Ammon's horn (tissue), 1 donor: ENCODE results near the gene COL6A2.
"Not testable (repeated sequence)": the region's sequence is repeated elsewhere in the genome, so short reads cannot be mapped to it uniquely, and the experiment has no call there.

ENCODE experiments used
- DNase-seq: peaks from one replicate; pipeline ENCODE4 v3.0.0-alpha.2; 2016; ENCODE audit warnings: low spot score

COL6A2 gene

DNA sequence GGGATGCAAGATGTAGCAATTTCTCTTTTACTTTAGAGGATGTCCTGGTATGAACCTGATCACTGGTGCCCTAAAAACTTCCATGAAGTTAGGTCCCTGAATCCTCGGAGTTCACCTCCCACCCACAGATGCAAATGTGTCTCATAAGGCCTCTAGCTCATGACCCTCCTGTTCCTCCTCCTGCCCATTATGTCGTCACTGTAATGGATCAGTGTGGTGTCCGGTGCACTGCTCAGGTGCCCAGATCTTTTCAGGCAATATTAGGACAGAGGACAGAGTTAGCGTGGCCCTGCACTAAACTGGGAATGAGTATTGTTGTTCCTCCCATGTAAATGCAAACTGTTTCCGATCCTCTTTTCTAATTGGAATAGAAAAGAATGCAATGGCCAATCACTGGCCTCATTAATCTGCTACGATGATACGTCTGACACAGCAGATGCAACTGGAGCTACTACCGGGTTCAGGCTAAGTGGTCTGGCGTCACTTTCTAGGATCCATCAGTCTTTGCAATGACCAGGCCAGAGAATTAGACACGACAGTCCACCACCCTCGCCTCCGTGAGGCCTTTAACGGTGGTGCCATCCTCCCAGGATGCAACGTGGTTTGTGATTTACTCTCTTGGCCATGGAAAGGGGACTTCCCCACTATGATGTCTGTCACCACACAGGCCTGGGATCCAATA is 3.4 kb upstream of the COL6A2 start:
- no peak for DNase-seq

DNA sequence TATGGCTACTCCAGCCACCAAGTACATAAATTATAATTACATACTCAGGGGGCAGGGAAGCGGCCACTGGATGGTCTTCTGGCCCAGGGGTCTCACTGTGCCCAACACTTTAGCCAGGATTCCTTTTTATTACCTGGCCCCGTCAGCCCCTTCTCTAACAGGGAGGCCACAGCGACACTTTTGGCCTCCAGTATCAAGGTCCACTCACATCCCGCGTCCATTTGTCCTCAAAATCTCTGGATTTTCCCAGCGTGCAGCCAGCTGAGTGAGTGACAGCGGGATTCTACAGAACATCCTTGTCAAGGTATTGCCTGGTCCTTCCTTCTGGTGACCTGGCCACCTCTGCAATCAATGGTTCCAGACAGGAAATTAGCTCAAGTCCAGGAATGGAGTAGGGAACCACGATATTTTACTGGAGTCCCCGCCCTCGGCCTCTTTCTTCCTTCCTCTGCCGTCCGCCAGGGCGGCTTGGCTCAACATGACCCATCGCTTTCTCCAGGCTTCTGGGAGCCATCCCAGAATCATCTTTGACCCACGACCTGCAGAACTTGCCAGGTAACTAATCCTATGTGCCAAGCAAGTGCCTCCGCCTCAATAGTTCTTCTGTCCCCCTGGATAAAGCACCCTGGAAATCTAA is 2.7 kb upstream of the COL6A2 start:
- no peak for DNase-seq

DNA sequence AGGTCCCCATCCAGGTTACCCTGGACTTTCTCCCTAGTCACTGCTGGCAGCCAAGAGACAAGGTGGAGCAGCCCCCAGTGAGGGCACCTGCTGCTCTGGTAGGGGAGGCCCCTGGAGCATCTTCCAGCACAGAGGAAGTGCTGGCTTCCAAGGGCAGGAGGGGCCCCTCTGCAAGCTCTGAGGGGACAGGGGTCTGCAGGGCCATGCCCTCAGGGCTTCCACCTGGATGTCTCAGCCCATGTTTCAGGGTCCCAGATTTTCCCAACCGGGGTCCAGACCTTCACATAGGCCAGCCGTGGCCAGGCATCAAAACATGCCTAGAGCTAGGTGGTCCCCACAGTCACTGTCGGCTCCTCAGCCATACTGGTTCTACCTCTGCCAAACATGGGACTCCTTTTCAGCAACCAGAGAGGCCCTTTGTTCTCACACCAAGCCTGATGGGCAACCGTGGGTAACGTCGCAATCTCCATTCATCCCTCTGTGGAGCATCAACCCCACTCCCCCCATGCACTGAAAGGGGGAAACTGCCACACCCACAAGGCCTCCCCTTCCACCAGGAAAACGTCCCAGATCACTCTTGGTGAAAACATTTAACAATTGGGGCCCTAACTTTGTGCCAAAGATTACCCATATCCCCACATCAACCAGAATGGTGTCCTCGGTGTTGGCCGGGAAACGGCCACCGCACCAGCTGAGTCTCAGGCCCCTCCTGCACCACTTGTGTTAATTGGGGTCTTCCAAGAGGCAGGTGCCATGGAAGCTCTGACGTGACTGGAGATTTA is 1.9 kb upstream of the COL6A2 start:
- no peak for DNase-seq

DNA sequence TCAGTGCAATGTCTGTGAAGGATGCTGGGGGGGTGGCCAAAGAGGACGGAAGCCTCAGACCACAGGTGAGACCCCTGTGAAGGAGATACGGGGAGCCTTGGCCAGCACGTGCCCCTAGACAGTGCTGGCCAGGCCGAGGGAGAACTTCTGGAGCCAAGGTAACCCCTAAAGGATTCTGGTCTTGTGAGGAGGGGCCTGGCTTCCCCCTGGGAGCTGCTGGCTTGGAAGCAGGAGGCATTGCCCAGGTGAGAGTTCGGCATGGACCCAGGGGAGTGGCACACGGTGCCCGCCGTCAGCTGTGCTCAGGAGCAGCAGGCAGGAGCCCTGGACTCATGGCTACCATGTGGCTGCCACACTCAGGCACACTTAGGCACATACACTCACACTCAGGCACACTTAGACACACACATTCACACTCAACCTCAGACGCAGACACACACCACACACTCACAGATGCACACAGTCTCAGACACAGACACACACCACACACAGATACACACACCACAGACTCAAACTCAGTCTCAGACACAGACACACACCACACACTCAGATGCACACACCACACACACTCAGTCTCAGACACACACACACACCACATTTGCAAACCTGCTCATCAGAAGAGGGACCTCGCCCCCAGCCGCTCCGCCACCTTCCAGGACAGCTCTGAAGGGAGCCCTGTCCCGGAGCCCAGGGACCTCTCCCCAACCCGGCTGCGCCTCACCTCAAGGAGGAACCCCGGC is 1.1 kb upstream of the COL6A2 start:
- no peak for DNase-seq

DNA sequence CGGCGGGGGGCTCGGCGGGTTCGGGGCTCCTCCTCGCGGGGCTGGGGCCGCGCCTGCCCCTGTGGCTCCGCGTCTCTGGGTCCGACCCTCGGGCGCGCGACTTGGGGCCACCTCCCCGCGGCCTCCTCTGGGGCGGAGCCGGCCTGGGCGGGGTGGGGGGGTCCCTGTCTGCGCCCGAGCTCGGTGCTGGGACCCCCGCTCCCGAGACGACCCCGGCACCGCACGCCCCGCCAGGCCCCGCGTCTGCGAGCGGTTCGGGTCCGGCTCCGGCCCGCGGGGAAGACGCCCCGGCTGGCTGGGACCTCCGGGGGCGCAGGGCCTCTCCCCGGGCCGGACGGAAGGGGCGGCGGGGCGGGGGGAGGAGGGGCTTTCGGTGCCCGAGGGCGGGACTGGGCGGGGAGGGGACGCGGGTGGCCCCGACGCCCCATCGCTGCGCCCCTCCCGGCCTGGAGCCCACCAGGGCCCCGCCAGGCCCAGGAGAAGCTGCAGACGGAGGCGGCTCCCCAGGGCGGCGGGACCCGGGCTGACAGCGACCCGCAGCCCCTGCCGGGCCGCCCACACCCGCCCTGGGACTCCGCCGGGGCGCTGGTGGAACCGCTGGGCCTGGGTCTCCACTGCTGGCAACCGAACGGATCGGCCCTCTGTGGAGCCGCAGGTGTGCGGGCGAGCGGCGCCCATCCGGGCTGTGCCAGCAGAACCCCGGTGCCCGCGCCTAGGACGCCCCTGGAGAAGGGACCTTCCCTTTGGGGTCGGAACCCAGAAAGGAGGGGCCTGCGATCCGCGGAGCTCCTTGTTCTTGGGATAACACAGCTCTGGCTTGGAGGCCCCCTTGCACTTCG is 610 bp downstream of the COL6A2 start:
- no peak for DNase-seq

DNA sequence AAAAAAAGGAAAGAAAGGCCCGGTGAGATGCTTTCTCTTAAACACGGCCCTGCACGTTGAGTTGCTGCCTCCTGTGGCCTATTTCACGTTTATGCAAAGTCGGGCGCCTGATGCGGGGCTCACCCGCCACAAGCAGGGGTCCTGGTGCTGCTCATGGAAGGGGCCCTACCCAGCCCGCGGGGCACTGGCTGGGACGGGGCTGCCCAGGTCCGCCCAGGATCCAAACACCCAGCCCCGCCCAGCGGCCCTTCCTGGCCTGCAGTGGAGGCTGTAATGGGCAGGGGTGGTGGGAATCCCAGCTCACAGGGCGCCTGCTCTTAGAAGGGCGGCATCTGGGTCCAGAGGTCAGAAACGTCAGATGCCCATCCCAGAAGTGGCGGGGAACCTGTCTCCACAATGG is 1.6 kb downstream of the COL6A2 start:
- DNase-seq = no peak

DNA sequence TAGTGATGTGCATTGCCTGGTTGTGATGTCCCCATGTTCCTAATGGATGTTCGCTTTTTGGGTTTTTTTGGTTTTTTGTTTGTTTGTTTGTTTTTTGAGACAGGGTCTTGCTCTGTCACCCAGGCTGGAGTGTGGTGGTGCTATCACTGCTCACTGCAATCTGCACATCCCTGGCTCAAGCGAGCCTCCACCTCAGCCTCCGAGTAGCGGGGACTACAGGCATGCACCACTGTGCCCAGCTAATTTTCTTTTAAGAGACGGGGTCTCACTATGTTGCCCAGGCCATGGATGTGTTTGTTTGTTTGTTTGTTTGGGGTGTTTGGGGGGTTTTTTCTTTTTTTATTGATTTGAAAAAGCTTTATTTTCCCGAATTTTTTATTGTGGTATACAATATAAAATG is 2.1 kb downstream of the COL6A2 start:
- DNase-seq = no peak

DNA sequence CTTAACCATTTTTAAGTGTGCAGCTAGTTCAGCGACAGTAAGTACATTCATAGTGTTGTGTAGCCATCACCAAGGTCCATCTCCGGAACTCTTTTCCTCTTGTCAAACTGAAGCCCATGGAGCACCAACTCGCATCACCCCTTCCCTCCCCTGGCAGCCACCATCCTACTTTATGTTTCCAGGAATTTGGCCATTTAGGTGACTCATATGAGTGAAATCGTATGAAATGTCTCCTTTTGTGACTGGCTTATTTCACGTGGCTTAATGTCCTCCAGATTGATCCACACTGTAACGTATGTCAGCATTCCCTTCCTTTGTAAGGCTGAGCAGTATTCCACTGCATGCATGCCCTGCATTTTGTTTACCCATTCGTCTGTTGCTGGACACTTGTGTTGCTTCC is 2.5 kb downstream of the COL6A2 start:
- DNase-seq = no peak

DNA sequence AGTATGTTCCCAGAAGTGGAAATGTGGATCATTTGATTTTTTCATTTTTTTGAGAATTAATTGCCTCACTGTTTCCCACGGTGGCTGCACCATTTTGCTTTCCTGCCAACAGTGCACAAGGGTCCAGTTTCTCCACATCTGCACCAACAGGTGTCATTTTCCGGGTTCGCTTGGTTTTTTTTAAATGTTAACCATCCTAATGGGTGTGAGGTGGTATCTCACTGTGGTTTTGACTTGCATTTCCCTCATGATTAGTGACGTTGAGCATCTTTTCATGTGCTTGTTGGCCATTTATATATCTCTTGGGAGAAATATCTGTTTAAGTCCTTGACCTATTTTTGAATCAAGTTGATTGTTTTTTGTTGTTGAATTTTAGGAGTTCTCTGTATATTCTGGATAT is 3.0 kb downstream of the COL6A2 start:
- no peak for DNase-seq

DNA sequence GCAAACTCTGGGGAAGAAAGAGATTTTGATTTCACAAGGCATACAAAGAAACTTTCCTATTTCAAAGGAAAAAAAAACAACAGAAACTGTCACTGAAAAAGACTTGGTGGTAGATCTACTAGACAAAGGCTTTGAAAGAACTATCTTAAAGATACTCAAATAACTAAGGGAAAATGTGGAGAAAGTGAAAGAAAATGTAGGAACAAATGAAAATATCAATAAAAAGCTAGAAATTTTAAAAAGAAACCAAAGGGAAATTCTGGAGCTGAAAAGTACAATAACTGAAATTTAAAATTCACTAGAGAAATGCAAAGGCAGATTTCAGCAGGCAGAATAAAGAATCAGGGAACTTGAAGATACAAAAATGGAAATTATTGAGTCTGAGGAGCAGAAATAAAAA is 6.2 kb downstream of the COL6A2 start:
- DNase-seq = no peak

DNA sequence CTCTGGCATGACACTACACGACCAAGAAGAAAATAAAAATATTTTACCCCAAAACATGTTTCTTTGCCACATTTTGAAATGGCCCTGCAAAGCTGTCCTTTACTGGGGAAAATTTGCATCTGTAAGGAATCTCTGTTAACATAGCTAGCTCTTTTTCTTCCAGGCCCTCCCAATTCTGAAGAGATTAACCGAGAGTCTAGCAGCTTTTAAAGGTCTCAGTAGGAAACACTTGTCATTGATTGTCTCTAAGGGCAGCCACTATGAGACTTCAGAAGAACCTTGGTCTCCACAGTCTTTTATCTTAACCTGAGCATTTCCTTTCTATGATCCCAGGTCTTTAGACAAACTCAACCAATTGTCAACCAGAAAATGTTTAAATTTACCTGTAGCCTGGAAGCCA is 9.5 kb downstream of the COL6A2 start:
- DNase-seq = not testable (repeated sequence)

DNA sequence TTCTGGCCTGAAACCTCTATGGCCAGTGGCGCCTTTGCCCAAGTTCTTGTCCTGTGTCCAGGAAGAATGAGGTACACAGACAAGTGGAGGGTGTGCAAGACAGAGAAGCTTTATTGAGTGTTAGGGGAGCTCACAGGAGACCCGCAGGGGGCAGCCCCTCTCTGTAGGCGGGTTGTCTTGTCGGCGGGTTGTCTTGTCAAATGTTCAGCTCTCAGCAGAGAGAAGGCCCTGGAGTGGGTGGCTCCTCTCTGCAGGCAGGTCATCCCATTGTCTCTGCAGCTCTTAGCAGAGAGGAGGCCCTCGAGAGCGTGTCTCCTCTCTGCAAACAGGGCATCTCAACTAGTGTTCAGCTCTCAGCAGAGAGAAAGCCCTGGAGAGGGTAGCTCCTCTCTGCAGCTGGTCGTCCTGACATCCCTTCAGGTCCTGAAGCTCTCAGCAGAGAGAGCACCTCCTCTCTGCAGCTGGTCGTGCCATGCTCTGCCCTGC is 11.0 kb downstream of the COL6A2 start:
- no peak for DNase-seq

DNA sequence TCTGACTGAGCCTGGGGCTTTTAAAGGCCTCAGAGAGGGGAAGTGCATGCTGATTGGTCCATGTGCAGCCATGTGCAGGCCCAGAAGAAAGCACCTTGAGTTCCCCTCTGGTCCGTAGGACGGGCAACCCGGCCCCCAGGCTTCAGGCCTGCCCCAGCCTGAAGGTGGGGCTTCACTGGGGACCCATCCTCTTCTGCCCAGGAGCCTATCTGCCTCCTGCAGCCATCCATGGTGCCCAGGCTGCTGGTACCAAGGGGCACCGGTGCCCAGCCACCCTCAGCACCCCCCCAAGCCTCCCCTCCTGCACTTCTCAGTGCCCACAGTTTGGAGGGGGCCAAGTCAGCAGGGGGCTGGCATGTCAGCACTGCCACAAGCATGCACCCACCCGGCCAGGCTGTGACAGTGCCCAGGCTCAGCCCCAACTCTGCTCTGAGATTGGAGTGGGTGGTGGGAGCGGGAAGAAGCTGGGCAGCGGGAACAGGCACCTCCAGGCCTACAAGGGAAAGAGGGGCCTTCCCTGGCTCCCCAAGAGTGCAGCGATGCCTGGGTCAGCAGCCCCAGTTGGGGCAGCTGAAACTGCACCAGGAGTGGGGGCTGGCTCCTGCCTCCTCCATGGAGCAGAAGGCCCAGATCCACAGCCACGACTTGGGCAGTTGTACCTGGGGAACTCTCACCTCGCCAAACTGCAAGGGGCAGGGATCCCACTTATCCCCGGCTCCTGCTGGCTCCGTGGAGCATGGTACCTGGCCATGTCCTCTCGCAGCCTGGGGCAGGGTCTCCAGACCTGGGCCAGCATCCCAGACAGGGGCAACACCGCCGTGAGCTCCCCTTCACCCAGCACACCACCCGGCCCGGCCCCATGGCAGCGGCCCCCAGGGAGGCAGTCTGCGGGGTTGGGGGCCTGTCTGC is 11.7 kb downstream of the COL6A2 start:
- DNase-seq = no peak

DNA sequence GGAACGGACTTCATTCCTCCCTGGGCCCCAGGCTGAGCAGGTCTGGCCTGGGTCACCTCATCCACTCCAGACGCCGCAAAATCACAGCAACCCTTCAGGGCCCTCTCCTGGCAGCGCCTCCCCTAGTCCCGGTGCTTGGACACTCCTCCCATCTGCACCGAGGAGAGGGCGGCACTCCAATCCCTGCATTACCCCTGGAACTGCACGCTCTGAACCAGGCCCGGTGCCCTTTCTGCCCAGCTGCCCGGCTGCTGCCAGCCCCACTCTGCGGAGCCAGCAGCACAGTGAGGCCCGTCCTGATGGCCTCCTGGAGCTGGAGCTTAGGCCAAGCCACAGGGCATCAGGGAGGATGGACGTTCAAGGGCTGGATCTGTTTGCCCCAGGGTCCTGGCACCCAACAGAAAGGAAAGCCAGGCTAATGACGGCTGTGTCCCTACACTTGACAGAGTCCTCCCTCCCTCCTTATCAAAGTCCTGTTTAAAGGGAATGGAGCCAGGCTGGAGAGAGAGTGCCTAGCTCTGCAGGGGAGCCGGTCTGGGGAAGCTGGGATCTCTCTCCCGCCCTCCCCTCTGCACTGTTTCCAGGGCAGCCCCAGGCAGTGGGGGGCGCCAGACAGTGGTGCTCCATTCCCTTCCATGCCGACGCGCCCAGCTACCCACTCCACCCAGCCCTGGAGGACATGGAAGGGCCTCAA is 12.7 kb downstream of the COL6A2 start:
- peak; percentile 38 for DNase-seq

DNA sequence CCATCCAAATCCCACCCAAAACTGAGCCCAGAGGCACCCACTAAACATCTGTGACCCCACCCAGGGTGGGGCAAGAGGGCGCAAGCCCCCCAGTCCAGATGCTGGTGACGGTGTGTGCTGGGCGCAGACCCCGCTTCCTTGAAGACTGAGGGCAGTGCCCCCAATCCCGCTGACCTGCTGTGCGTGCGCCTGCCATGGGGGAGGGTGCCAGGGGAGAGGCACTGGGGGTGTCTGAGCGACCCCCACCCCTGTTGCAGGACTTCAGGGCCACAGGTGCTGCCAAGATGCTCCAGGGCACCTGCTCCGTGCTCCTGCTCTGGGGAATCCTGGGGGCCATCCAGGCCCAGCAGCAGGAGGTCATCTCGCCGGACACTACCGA is 13.3 kb downstream of the COL6A2 start:
- no peak for DNase-seq

DNA sequence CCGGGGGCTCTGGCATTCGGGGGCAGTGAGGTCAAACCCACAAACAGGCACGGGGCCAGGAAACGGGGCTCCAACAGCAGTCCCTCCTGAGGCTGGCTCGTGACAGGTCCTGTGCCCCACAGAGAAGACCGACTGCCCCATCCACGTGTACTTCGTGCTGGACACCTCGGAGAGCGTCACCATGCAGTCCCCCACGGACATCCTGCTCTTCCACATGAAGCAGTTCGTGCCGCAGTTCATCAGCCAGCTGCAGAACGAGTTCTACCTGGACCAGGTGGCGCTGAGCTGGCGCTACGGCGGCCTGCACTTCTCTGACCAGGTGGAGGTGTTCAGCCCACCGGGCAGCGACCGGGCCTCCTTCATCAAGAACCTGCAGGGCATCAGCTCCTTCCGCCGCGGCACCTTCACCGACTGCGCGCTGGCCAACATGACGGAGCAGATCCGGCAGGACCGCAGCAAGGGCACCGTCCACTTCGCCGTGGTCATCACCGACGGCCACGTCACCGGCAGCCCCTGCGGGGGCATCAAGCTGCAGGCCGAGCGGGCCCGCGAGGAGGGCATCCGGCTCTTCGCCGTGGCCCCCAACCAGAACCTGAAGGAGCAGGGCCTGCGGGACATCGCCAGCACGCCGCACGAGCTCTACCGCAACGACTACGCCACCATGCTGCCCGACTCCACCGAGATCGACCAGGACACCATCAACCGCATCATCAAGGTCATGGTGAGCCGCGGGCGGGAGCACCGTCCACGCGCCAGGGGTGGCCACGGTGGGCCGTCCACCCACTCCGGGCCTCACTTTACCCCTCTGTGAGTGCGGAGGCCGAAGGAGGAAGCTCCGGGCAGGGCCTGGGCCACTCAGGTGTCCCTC is 14.2 kb downstream of the COL6A2 start:
- no peak for DNase-seq

DNA sequence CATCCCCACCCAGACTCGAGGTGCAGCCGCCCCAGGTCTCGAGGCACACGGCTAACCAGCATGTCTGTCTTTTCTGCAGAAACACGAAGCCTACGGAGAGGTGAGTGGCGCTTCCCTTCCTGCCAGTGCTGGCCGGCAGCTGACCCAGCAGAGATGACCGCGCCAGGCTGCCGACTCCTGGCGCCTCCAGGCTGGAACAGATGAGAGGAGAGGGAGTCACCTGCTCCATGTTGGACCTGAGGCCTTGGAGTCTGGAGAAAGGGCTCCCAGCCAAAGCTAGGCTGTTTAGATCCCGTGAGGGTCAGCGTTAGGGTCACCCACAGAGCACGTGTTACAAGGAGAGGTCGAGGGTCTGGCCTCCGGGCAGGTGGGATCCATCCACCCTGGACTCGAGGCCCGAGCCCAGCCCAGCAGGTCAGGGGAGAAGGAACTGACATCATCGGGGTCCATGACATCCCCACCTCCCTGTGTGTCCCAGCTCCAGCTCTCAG is 14.9 kb downstream of the COL6A2 start:
- no peak for DNase-seq

DNA sequence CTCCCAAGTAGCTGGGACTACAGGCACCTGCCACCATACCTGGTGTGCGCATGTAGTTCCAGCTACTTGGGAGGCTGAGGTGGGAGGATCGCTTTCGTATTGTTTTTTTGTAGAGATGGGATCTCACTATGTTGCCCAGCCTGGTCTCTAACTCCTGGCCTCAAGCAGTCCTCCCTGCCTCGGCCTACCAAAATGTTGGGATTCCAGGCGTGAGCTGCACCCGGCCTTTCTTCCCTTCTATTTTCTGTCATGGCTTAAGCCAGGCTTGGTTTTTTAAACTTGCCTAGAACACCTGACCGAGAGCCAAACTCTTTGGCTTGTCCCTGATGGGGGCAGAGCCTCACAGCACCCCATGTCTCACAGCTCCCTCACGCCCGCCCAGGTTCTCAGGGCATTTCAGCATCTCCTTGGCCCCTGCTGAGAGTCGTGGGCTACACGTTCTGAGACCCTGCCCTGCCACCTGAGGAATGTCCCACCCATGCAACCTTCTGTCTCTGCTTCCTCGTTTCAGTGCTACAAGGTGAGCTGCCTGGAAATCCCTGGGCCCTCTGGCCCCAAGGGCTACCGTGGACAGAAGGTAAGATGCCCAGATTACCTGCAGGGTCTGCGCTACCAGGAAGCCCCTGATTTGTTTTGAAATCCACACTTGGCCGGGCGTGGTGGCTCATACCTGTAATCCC is 15.7 kb downstream of the COL6A2 start:
- DNase-seq = no peak
